AG04449 (cell line): Measurements from ENCODE around the gene ZFYVE26.

Source experiments
- CTCF ChIA-PET: fragments of 350-600 bp; formaldehyde crosslinking; extraction: SDS; loops from one replicate; lab custom pipeline; 2021; ENCODE audit warnings: antibody characterized with exemption; lab: Yijun Ruan, JAX
- POLR2A ChIA-PET: fragments of 400-600, 350-600 bp; formaldehyde crosslinking; extraction: SDS; loops from one replicate; lab custom pipeline; 2020; ENCODE audit warnings: antibody characterized with exemption, inconsistent platforms; lab: Yijun Ruan, JAX
- DNase-seq: peaks from one replicate; pipeline ENCODE4 v3.0.0-alpha.2; 2010; ENCODE audit warnings: low read depth, low spot score
- H3K4me3 ChIP-seq: 2 replicates; pipeline ENCODE4 v1.5.1; 2011; ENCODE audit warnings: low read depth, mild to moderate bottlenecking, control low read depth, low read length
- CTCF ChIP-seq: IDR thresholded peaks from one replicate; pipeline ENCODE4 v1.5.1; 2011; ENCODE audit warnings: mild to moderate bottlenecking, moderate library complexity, low read length, control low read depth, inconsistent platforms; ENCODE audit not compliant: insufficient read depth; ENCODE audit errors: missing control alignments

ZFYVE26 gene

GRCh38 chr14:67817750-67818438, 1.5 kb upstream of the ZFYVE26 start:
- ChIA-PET POLR2A (no interaction called here), CTCF (no interaction called here)
- TF ChIP-seq CTCF = no peak
- no peak for DNase-seq
- H3K4me3 ChIP-seq = no peak overlapping the region

GRCh38 chr14:67815573-67816225, 691 bp downstream of the ZFYVE26 start:
- ChIA-PET CTCF (no interaction called here), POLR2A (no interaction called here)
- no peak for TF ChIP-seq CTCF
- no peak for DNase-seq
- peak overlapping the region; percentile 96 for H3K4me3 ChIP-seq

GRCh38 chr14:67814821-67815220, 1.6 kb downstream of the ZFYVE26 start:
- no peak for DNase-seq
- no peak for TF ChIP-seq CTCF
- ChIA-PET POLR2A (no interaction called here), CTCF (interaction anchor here (1.0 kb wide), 1 partner anchor 1010 kb away, joined by 3 read pairs; no protein-coding TSS in a partner anchor)
- no peak overlapping the region for H3K4me3 ChIP-seq

GRCh38 chr14:67806246-67806645, 10.1 kb downstream of the ZFYVE26 start:
- no peak for TF ChIP-seq CTCF
- DNase-seq = peak; percentile 37
- ChIA-PET POLR2A (interaction anchor here (0.8 kb wide), 1 partner anchor 10 kb away, joined by 3 read pairs; the partner anchor contains the start of gene ZFYVE26), CTCF (no interaction called here)
- no peak overlapping the region for H3K4me3 ChIP-seq

GRCh38 chr14:67800743-67801142, 15.6 kb downstream of the ZFYVE26 start:
- ChIA-PET CTCF (no interaction called here), POLR2A (no interaction called here)
- no peak for DNase-seq
- H3K4me3 ChIP-seq = no peak overlapping the region
- TF ChIP-seq CTCF = no peak

GRCh38 chr14:67798731-67799130, 17.7 kb downstream of the ZFYVE26 start:
- TF ChIP-seq CTCF = no peak
- no peak for DNase-seq
- ChIA-PET CTCF (interaction anchor here (1.3 kb wide), 1 partner anchor 31 kb away, joined by 3 read pairs; no protein-coding TSS in a partner anchor), POLR2A (no interaction called here)
- no peak overlapping the region for H3K4me3 ChIP-seq
